AG10803 (cell line): ENCODE measurements around the gene PTPMT1.
"Not testable (repeated sequence)": the region's sequence is repeated elsewhere in the genome, so short reads cannot be mapped to it uniquely, and the experiment has no call there.

ENCODE experiments used
- DNase-seq: peaks from one replicate; pipeline ENCODE4 v3.0.0; 2010; ENCODE audit warnings: low read depth
- H3K4me3 ChIP-seq: 2 replicates; pipeline ENCODE4 v1.5.1; 2011; ENCODE audit warnings: mild to moderate bottlenecking, low read length, control low read depth
- CTCF ChIP-seq: conservative IDR thresholded peaks from 2 replicates; pipeline ENCODE4 v1.5.1; 2011; ENCODE audit warnings: mild to moderate bottlenecking, low read length, control low read depth, inconsistent platforms

PTPMT1 gene

GRCh38 chr11:47565340-47566148, at the start of gene PTPMT1:
TSS of gene PTPMT1 (plus strand) at chr11:47565599. CDS start at chr11:47565623, 24 bp downstream.
- DNase-seq = peak; percentile 69
- no peak for TF ChIP-seq CTCF
- peak within 1 kb of the TSS; percentile 84 for H3K4me3 ChIP-seq

DNA sequence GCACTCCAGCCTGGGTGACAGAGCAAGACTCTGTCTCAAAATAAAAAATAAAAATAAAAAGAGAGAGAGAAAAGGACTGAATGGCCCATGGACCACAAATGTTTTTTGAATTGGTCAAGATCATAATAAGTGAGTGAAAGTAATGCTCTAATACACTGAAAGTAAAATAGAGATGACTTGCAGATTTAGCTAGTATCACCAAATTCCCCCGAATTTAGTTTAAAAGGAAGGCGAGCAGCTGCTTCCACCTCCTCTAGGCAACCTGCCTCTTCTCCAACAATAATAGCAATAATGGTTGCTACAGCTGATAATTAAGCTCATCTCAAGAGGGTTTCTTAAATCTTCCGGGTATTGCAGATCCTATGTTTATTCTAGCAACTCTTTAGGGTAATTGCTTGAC, 49.2 kb upstream of the PTPMT1 start:
- H3K4me3 ChIP-seq = no peak overlapping the region
- no peak for TF ChIP-seq CTCF
- no peak for DNase-seq

DNA sequence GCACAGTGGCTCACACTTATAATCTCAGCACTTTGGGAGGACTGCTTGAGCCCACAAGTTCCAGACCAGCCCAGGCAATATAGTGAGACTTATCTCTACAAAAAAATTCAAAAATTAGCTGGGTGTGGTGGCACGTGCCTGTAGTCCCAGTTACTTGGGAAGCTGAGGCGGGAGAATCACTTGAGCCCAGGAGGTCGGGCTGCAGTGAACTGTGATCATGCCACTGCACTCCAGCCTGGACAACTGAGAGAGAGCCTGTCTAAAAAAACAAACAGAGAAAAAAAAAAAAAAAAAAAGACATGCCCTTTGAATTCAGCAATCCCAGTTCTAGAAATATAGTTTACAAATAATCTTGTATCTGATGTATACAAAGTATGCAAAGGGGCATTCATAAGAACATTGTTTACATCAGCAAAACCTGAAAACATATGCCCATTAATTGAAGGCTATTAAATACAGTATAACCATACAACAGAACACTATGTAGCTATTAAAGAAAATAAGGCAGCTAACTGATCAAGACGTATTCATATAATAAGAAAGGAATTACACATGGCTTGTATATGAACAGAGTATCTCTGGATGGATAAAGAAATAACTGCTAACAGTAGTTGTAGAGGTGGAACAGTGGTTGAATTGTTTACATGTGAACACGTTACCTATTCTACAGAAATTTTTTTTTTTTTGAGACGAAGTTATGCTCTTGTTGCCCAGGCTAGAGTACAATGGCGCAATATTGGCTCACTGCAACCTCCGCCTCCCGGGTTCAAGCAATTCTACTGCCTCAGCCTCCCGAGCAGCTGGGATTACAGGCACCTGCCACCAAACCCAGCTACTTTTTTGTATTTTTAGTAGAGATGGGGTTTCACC, 48.2 kb upstream of the PTPMT1 start:
- DNase-seq = no peak
- TF ChIP-seq CTCF = no peak
- H3K4me3 ChIP-seq = no peak overlapping the region

GRCh38 chr11:47518212-47518964, 47.0 kb upstream of the PTPMT1 start:
- no peak overlapping the region for H3K4me3 ChIP-seq
- DNase-seq = no peak
- no peak for TF ChIP-seq CTCF

- peak overlapping the region; percentile 15 for H3K4me3 ChIP-seq
- DNase-seq = peak; percentile 74
- no peak for TF ChIP-seq CTCF
These were observed 41.7 kb upstream of the PTPMT1 start for GRCh38 chr11:47523490-47524225.

GRCh38 chr11:47524291-47524874, 41.0 kb upstream of the PTPMT1 start:
- DNase-seq = no peak
- H3K4me3 ChIP-seq = no peak overlapping the region
- no peak for TF ChIP-seq CTCF

- H3K4me3 ChIP-seq, DNase-seq: not testable (repeated sequence)
These were observed 39.4 kb upstream of the PTPMT1 start for GRCh38 chr11:47526032-47526431.
